ENCODE data around the gene VWA5B1.

The VWA5B1 gene

DNA sequence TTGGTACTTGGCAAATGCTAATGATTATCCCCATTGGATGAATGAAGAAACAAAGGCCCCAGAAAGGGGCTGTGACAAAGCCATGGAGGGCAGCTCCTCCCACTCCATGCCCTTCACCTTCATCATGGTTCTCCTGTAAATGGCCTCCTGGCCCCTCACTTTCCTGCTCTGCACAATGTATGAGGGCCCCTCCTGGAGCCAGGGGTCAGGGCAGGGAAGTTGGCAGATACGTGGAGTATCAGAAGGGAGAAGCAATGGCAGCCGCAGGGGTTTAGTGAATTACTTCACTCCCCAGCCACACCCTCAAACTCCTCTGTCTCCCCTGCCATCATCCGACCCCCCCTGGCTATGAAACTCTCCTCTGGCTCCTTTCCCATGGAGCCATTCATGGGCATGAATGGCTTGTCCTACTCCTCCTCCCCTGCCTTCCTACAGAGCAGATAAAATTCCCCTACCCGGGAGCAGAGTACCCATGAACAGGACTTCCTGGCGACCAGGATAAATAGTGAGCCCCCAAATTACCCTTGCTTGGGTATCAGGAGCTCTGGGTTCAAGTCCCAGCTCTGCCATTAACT lies 109.0 kb downstream of the VWA5B1 start:
- no peak for DNase-seq

DNA sequence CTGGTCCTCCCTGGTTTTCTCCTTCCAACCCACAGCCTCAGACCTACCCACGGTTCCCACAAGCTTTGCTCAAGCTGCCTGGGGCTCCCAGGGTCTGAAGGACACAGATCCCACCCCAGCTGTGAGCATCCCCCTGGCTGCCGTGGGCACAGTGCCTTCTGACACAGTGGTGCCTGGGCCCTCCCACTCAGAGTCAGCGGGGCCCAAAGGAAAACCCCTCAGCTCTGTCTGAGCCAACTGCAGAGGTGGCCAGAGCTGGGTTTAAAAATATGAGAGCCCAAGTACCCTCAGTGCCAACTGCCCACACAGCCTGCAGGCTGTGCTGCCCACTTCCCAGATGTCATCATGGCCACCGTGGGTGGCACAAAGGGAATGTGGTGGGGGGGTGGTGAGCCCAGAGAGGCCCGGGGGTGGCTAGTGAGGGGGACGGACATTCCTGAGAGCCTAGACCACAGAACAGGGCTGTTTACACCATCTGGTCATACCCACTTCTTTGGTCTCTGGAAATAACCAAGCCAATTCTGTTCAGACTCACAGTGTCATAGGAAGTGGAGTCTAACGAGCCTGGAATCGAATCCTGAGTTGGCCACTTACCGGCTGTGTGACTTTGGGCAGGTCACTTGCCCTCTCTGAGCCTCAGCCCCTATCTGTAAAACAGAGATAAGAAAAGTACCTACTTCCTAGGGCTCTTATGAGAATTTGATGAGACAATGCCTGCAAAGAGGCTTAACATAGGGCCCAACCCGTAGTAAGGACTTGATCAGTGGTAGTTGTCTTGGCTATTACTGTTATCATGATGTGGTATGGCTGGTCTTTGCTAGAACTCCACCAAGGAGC lies 109.9 kb downstream of the VWA5B1 start:
- DNase-seq = no peak

DNA sequence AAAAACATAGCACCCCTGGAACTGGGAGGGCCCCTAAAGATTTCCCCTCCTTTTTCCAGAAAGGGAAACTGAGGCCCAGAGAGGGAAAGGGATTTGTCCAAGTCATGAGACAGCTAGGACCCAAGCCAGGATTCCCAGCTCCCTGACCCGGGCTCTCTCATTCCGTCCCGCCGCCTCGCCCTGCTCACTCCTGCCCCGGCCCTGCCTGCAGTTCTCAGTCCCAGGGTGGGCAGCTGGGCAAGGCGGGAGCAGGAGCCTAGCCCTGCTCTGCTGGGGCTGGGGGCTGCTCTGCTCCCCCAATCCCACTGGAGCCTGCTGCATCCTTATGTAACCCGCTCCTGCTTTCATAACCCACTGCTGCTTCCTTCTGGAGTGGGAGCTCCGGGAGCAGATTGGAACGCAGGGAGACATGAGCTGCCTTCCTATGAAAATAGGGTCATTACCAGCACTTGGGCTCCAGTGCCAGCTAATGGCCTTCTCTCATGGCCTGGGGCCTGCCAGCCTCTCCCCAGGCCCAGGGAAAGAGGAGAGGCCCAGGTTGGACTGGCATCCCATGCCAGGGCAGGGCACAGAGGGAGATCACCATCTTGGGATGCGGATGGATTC lies 110.8 kb downstream of the VWA5B1 start:
- no peak for DNase-seq

DNA sequence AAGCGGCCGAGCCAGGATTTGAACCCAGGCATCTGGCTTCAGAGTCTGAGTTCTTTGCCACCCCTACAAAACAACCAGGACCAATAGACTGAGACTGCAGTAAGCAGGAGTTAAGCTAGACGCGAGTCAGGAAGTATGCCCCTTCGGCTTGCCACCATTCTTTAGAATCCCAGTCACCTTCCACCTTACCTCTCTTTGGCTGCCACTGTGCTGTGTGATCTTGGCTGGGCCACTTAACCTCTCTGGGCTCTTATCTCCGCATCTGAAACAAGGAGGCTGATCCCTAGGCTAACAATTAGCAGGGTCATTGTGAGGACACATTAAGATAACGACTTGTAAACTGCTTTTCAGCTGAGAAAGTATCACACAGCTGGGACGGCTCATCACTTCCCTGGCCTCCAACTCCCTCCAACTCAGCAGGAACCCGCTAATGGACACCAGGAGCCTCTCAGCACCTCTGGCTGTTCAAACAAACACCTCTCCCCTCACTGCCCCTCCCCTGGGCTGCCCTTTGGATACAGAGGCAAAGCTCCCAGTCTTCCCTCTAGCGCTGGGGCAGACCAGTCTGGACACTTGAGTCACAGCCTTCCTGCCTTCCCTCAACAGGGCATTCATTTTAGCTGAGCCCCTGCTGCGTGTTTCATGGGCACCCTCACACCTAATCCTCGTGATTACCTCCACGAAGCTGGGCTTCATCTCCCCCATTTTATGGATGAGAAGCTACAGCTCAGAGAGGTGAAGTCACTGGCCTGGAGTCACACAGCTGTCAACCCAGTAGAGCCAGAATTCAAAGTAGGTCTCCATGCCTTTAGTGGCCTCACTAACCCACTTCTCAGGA lies 112.1 kb downstream of the VWA5B1 start:
- no peak for DNase-seq

DNA sequence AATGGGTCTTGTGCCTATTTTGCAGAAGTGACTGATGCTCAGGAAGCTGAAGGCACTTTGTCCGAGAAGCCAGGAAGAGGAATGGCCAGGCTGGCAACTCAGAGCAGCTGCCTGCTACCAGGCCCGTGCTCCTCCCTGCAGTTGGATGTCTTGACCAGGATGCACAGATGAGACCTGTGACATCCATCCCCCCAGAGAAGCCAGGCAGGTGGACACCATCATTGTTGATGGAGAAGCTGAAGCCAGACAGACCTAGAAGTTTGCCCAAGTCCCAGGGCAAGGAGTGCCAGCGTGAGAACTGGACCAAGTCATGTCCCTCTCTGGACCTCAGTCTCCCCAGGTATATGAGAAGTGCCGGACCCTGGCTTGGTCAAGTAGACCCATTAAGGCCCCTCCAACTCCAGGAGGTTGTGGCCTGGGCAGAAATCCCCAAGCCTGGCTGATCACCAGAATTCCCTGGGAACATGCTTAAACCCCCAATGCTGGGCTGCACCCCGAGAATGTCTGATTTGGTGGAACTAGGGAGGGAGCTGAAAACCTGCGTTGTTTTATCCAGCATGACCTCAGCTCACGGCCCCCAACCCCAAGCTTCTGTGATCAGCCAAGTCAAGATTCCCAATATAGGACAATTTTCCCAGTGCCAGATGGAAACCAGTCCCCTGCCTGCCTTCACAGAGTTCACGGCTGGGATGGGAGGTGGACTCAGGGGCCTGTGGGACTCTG lies 112.9 kb downstream of the VWA5B1 start:
- DNase-seq = no peak

DNA sequence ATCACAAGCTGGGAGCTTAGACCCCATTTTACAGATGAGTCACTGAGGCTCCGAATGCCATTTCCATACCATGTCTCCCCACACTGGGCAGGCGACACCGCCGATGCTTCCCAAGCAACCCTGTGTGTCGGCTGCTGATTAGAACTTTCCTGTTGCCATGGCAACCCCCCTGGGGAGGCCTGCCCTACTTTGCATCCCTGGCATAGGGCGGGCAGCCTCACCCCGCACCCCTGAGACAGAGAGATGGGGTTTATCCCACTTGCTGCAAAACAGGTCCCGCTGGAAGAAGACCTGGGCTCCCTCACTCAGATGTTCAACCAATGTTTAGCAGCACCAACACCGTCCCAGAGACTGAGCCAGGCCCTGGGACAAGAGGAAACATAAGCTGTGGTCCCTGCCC lies 113.8 kb downstream of the VWA5B1 start:
- DNase-seq = no peak

Measured in RPMI8226 (cell line).